HG03139 (cell line): ENCODE results near the gene GHDC.
"Not testable (repeated sequence)": the region's sequence is repeated elsewhere in the genome, so short reads cannot be mapped to it uniquely, and the experiment has no call there.

Experiments used
- ATAC-seq: cut with Tn5 transposase; IDR thresholded peaks from one replicate; pipeline ENCODE4 v1.9.1; 2021; ENCODE audit not compliant: unreplicated experiment

Gene GHDC

DNA sequence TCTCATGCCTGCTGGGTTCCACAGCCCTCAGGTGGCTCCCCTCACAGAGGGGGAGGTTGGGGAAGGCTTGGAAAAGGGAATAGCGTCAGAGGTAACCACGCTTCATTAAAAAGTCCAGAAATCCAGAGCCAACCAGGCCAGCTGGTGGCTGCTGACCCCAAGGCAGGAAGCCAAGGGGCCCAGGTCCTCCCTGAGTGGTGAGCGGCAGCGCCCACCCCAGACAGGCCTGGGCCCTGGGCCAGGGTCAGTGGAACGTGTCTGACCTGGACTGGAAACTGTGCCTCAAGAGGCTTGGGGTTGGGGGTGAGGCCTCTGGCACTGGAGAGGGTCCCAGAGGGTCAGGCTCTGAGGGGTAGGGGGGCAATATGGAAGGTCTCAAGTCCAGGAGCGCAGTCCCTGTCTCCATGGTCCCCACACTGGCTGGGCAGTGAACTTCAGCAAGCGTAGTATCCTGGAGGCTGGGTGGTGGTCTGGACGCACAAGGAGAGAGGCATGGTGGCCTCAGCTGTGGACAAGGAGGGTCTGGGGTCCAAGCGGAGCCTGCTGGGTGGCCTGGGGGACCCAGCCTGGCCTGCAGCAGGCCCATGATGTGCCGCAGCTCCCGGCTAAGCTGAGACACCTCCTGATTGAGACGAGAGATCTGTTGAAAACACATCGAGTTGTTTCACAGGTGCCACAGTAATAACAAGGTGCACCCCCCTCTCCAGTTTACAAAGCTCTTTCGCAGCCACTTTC is 34.3 kb downstream of the GHDC start:
- no peak for ATAC-seq

GRCh38 chr17:42155614-42156045 is 38.7 kb downstream of the GHDC start:
- ATAC-seq = no peak

DNA sequence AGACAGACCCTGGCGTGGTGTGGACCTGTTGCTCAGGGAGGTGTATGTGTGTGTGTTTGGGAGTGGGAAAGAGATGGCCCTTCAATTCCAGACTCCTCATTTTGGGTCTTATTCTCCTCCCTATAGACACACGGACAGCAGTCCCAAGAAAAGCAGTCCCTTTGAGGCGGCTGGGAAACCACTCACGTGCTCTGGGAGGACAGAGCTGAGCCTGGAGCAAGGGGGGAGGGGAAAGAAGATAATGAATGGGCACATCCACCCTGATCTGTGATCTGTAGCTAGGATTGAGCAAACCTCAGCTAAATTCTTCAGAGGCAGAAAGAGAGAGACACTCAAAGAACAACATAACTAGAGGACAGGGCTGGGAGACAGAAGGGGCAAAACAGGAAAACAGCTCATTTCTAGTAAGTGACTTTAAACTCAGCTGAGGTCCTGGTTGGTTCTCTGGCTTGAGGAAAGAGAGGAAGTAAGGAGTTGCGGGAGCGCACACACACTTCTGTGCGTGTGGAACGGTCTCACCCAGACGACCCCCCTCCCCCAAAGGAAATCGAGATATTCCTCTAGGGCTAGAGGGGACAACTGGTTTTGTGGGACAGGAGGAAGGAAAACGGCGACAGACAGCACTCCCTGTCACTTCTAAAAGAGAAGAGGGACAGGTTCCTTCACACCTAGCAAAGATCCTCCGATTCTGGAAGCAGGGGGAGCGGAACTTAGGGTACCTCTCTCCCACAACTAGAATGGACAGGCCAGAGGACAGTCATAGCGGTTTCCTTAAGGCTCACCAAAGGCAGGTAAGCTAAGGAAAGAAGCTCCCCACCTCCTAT is 40.2 kb downstream of the GHDC start:
- ATAC-seq = no peak

DNA sequence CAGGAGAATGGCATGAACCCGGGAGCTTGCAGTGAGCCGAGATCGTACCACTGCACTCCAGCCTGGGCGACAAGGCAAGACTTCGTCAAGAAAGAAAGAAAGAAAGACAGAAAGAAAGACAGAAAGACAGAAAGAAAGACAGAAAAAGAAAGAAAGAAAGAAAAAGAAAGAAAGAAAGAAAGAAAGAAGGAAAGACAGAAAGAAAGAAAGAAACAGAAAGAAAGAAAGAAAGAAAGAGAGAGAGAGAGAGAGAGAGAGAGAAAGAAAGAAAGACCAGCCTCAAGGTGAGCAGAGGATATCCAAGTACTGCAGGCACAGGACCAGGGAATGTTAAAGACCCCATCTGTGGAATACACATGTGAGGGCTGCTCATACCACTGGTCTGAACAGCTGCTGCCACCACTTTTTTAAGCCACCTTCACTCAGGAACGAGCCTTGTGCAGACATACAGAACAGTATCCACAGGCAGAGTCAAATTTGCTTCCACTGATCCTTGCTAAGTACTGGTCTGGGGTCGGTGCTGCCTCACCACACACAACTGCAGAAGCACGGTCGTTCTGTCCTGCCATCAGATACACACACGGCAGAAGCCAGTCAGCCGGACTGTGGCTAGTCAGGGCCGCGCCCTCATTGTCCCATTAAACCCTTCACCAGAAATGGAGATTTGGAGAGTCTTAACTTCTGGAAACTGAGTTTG is 47.2 kb downstream of the GHDC start:
- ATAC-seq = no peak

DNA sequence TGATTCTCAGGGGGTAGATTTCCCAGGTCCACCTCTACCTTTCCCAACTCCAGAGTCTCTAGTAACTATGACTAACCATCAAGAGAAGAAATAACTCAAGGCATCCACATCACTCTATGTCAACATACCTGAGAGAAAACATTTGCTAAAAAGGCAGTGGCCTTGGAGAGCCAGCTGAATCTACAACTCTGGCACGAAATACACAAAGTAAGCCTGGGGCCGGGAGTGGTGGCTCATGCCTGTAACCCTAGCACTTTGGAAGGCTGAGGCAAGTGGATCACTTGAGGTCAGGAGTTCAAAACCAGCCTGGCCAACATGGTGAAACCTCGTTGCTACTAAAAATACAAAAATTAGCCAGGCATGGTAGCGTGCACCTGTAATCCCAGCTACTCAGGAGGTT is 51.2 kb downstream of the GHDC start:
- not testable (repeated sequence) for ATAC-seq

DNA sequence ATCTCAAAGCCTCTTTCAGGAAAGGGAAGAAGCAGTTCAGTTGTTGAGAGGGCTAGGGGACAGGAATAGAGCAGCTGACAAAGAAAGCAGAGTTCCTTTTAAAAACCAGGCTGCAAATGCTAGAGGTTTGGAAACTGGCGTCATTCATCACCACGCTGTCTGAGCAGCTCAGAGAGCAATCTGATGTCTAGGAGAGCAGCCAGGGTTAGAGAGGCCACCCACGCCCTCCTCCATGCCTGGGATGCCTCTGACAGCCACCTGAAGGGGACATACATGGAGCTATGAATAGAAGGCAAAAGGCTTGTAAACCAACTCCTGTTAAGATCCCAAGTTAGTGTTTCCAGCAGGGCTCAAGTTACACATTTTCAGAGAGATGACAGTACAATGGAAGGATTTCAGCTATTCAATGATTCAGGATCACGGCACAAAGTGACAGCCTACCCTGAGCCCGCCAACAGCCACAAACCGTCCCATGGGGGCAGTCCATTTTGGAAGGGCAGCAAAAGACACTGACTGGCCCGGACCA is 51.9 kb downstream of the GHDC start:
- no peak for ATAC-seq

DNA sequence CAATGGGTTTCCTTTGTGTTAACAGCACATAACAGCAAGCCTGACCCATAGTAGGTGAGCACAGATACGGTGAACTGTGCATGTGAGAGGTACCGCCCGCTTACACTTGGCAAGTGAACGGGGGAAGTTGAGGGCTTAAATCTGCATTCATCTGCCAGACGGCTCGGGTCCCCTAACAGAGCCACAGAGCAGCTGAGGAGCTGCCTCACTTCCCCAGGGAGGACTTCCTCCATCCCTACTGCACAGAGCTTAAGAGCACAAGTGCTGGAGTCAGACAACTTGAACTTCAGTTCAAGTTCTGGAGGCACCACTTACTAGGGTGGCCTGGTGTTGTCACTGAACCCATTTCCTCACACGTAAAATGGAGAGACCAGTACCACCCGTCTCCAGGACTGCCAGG is 52.9 kb downstream of the GHDC start:
- ATAC-seq = no peak

- not testable (repeated sequence) for ATAC-seq
These were observed 53.6 kb downstream of the GHDC start for GRCh38 chr17:42140690-42141089.
